Upper lobe of right lung (tissue), 1 donor: ENCODE results near the gene PLXNB1. TPM values are rescaled to one million over a fixed set of nuclear protein-coding genes. Genes with fewer than 3 reads are reported as not detected.

Experiments
- ATAC-seq: fragments of 200-7000 bp; cut with Tn5 transposase; one replicate; pipeline ENCODE4 v1.9.1; 2020; ENCODE audit warnings: mild to moderate bottlenecking, moderate library complexity
- DNase-seq: peaks from one replicate; pipeline ENCODE4 v3.0.0-alpha.2; 2020
- H3K27ac ChIP-seq: fragments of 200-600 bp; one replicate; pipeline ENCODE4 v1.8.0; 2022
- H3K27me3 ChIP-seq: fragments of 200-600 bp; one replicate; pipeline ENCODE4 v1.8.0; 2022; ENCODE audit warnings: mild to moderate bottlenecking
- H3K36me3 ChIP-seq: fragments of 200-600 bp; one replicate; pipeline ENCODE4 v1.8.0; 2022
- H3K4me1 ChIP-seq: fragments of 200-600 bp; one replicate; pipeline ENCODE4 v1.8.0; 2022
- H3K4me3 ChIP-seq: fragments of 200-600 bp; one replicate; pipeline ENCODE4 v1.8.0; 2022; ENCODE audit warnings: mild to moderate bottlenecking
- H3K9me3 ChIP-seq: fragments of 200-600 bp; one replicate; pipeline ENCODE4 v1.8.0; 2022
- intact Hi-C: fragments of 100-400 bp; cut with DNase I; formaldehyde crosslinking; loops from one replicate; pipeline ENCODE4 v1.11.0; 2022
- total RNA-seq: library from RNA; stranded (reverse); fragmentation: NEBNext Ultra II Directional; extraction: Animal tissue kit (Norgen Biotek cat#: 25700); gene quantifications from one replicate; pipeline ENCODE4 v1.2.1, GENCODE V29; 2021
- TF ChIP-seq, protein P1 (sequence below): fragments of 200-600 bp; IDR thresholded peaks from one replicate; pipeline ENCODE4 v1.8.0; 2022; ENCODE audit warnings: antibody characterized with exemption
- donor health status: DM: no; HTN: yes; CAD: no; lungs with severe emphysema.

PLXNB1 gene
- total RNA-seq, 1 donor from 2014 or later: 103 TPM

DNA sequence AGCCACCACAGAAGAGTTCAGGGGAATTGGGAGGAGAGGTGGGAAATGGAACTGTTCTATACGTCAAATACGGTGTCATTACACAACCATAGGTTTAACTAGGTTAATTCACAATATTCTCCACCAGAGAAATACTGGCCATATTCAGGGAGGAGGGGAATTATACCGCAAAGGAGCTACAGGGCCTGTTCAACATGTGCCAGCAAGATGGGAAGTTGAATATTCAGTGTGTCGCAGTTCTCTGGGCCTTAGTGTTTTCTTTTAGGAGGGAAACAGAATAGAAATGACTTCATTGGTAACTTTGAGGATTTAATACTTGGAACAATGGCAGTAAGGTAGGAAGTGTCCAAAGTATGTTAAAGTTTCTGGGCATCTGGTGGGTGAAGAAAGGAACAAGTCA, 75.9 kb downstream of the PLXNB1 start:
- H3K36me3 ChIP-seq: no peaks in the 10 kb centered on the region

More for the DNA sequence above, 75.9 kb downstream of the PLXNB1 start:
- no peak for ATAC-seq
- no peaks in the 10 kb centered on the region for H3K27me3 ChIP-seq
- DNase-seq: no peak
- H3K4me1 ChIP-seq: no peaks in the 10 kb centered on the region
- TF ChIP-seq, protein P1, sequence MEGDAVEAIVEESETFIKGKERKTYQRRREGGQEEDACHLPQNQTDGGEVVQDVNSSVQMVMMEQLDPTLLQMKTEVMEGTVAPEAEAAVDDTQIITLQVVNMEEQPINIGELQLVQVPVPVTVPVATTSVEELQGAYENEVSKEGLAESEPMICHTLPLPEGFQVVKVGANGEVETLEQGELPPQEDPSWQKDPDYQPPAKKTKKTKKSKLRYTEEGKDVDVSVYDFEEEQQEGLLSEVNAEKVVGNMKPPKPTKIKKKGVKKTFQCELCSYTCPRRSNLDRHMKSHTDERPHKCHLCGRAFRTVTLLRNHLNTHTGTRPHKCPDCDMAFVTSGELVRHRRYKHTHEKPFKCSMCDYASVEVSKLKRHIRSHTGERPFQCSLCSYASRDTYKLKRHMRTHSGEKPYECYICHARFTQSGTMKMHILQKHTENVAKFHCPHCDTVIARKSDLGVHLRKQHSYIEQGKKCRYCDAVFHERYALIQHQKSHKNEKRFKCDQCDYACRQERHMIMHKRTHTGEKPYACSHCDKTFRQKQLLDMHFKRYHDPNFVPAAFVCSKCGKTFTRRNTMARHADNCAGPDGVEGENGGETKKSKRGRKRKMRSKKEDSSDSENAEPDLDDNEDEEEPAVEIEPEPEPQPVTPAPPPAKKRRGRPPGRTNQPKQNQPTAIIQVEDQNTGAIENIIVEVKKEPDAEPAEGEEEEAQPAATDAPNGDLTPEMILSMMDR: no peak
- intact Hi-C loops: no loop called here
- no peak overlapping the region for H3K27ac ChIP-seq
- no peak overlapping the region for H3K4me3 ChIP-seq
- no peaks in the 10 kb centered on the region for H3K9me3 ChIP-seq

Other genes starting within 250 kb of the PLXNB1 start
- gene CDC25A, start 241.7 kb downstream of the PLXNB1 start, total RNA-seq: 0.90 TPM
- gene CAMP, start 206.6 kb downstream of the PLXNB1 start, total RNA-seq: not detected
- 14.6 TPM for gene ZNF589, start 189.0 kb downstream of the PLXNB1 start, total RNA-seq
- gene NME6, start 128.7 kb downstream of the PLXNB1 start, total RNA-seq: 29.5 TPM
- not detected for gene SPINK8, start 96.4 kb downstream of the PLXNB1 start, total RNA-seq
- gene FBXW12, start 57.9 kb downstream of the PLXNB1 start, total RNA-seq: not detected
- gene CCDC51, start 10.0 kb upstream of the PLXNB1 start, total RNA-seq: 11.4 TPM
- 169 TPM for gene TMA7, start 10.2 kb upstream of the PLXNB1 start, total RNA-seq
- 5.3 TPM for gene ATRIP, start 16.7 kb upstream of the PLXNB1 start, total RNA-seq
- gene SHISA5, start 74.1 kb upstream of the PLXNB1 start, total RNA-seq: 163 TPM
- 11.0 TPM for gene PFKFB4, start 126.7 kb upstream of the PLXNB1 start, total RNA-seq
- not detected for gene UCN2, start 133.7 kb upstream of the PLXNB1 start, total RNA-seq
- gene COL7A1, start 165.2 kb upstream of the PLXNB1 start, total RNA-seq: 3.7 TPM
- gene UQCRC1, start 179.6 kb upstream of the PLXNB1 start, total RNA-seq: 126 TPM
- gene TMEM89, start 191.7 kb upstream of the PLXNB1 start, total RNA-seq: not detected
- gene SLC26A6, start 205.4 kb upstream of the PLXNB1 start, total RNA-seq: 19.9 TPM
- gene CELSR3, start 232.8 kb upstream of the PLXNB1 start, total RNA-seq: 1.2 TPM